HCT116 (cell line): ENCODE measurements around the gene RAPGEF2.

Source experiments
- EZH2phosphoT487 ChIP-seq: fragments of 200-600 bp; IDR thresholded peaks from 2 replicates; pipeline ENCODE4 v1.6.1; 2018; ENCODE audit warnings: antibody characterized with exemption, borderline replicate concordance
- POLR2AphosphoS5 ChIP-seq: IDR thresholded peaks from 2 replicates; pipeline ENCODE4 v1.6.1; 2011; ENCODE audit warnings: mild to moderate bottlenecking, low read depth, low read length, moderate library complexity

GRCh38 chr4:159227984-159228383 lies 125.1 kb downstream of the RAPGEF2 start:
- TF ChIP-seq EZH2phosphoT487: no peak
- no peak for TF ChIP-seq POLR2AphosphoS5
